Measurements from ENCODE around the gene RNF225. TPM values are rescaled to one million over a fixed set of nuclear protein-coding genes. Genes with fewer than 3 reads are reported as not detected.

RNF225 gene
- polyA plus RNA-seq, 1 experiment, result not detected

DNA sequence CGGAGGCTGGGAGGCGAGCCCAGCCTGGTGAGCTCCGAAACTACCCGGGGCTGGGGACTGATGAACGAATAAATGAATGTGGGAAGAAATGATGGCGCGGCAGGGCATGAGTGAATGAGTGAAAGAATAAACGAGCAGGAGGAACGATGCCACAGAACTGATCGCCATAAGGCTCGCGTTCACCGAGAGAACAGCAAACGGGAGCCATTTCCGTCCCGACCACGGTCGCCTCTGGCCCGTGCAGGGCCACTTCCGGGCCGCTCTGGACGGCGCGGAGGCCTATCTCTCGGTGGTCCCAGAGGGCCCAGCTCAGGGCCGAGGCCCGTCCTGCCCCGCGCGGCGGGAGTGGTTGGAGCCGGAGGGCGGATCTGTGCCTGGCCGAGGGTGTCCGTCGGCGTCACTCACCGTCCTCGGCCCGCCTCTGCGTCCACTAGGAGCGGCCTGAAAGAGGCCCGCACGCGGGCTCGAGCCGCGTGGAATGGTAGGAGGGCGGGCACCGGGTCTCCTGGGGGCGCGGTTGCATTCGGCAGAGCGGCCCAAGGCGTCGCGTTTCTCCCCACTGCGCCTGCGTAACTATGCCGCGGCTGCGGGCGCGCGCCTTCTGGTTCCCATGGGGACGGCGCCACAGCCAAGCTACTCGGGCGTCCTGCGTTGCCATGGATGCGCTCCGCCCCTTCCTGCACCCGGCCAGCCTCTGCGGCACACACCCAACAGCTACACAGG, 33.0 kb upstream of the RNF225 start, which contains the start of gene ZNF497:
ZNF497 (minus strand) TSS at position 480 of the 723 bp plus-strand sequence. CDS start 5,116 bp downstream, outside the sequence.
- Histone ChIP-seq H3K27ac (ENCODE audit: low read depth, low read length) (peak within 1 kb of the TSS; percentile 97), H3K27me3 (ENCODE audit: control insufficient read depth, insufficient read depth, low read length) (peaks cover 6% of the 10 kb centered on the region), H3K9me3 (ENCODE audit: control insufficient read depth, insufficient read depth, low read length) (peaks cover 7% of the 10 kb centered on the region; the same call in 1 of the 2 replicates), H3K4me3 (ENCODE audit: low read depth, low read length) (peak within 1 kb of the TSS; percentile 77)
- TF ChIP-seq, protein P1, sequence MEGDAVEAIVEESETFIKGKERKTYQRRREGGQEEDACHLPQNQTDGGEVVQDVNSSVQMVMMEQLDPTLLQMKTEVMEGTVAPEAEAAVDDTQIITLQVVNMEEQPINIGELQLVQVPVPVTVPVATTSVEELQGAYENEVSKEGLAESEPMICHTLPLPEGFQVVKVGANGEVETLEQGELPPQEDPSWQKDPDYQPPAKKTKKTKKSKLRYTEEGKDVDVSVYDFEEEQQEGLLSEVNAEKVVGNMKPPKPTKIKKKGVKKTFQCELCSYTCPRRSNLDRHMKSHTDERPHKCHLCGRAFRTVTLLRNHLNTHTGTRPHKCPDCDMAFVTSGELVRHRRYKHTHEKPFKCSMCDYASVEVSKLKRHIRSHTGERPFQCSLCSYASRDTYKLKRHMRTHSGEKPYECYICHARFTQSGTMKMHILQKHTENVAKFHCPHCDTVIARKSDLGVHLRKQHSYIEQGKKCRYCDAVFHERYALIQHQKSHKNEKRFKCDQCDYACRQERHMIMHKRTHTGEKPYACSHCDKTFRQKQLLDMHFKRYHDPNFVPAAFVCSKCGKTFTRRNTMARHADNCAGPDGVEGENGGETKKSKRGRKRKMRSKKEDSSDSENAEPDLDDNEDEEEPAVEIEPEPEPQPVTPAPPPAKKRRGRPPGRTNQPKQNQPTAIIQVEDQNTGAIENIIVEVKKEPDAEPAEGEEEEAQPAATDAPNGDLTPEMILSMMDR (IDR thresholded peaks at IDR 0.05; ENCODE audit: low read depth, low read length), result no peak; the same call in 1 of the 2 replicates
- peak; percentile 88 for DNase-seq (ENCODE audit: low read depth, low spot score)
- ChIA-PET CTCF (interaction anchor here (0.6 kb wide), 1 partner anchor 44 kb away, joined by 4 read pairs; no protein-coding TSS in a partner anchor), POLR2A (interaction anchor here (0.5 to 2.3 kb wide), 18 partner anchors 8 to 198 kb away, joined by 3 to 17 read pairs (median 4); partner anchors contain the start of genes ERVK3-1, RPS5, UBE2M and ZBTB45)

DNA sequence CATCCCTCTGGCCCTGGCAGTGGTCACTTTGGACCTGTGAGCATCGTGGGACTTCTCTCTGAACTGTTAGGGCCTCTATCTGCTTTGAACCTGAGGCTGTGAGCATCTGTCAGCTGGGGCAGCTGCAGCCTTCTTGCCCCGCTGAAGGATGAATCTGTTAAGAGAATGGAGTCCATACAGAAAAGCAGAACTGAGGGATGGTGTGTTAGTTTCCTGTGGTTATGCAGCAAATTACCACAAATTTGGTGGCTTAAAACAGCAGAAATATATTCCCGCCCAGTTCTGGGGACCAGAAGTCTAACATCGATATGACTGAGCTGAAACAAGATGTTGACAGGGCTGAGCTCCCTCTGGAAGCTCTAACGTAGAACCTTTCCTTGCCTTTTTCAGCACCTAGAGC, 31.3 kb upstream of the RNF225 start:
- TF ChIP-seq, protein P1 (IDR thresholded peaks at IDR 0.05; ENCODE audit: low read depth, low read length), result no peak
- CTCF ChIA-PET, result interaction anchor here (0.5 to 0.9 kb wide), 2 partner anchors 155 to 445 kb away, joined by 3 read pairs; partner anchors contain the start of gene ZBTB45
- no peak for DNase-seq (ENCODE audit: low read depth, low spot score)
- POLR2A ChIA-PET, result no interaction called here
- peaks cover 22% of the 10 kb centered on the region; the same call in 1 of the 2 replicates for H3K9me3 ChIP-seq (ENCODE audit: control insufficient read depth, insufficient read depth, low read length)
- H3K4me3 ChIP-seq (ENCODE audit: low read depth, low read length), result no peak overlapping the region
- H3K27me3 ChIP-seq (ENCODE audit: control insufficient read depth, insufficient read depth, low read length), result peaks cover 2% of the 10 kb centered on the region
- no peak overlapping the region for H3K27ac ChIP-seq (ENCODE audit: low read depth, low read length)

DNA sequence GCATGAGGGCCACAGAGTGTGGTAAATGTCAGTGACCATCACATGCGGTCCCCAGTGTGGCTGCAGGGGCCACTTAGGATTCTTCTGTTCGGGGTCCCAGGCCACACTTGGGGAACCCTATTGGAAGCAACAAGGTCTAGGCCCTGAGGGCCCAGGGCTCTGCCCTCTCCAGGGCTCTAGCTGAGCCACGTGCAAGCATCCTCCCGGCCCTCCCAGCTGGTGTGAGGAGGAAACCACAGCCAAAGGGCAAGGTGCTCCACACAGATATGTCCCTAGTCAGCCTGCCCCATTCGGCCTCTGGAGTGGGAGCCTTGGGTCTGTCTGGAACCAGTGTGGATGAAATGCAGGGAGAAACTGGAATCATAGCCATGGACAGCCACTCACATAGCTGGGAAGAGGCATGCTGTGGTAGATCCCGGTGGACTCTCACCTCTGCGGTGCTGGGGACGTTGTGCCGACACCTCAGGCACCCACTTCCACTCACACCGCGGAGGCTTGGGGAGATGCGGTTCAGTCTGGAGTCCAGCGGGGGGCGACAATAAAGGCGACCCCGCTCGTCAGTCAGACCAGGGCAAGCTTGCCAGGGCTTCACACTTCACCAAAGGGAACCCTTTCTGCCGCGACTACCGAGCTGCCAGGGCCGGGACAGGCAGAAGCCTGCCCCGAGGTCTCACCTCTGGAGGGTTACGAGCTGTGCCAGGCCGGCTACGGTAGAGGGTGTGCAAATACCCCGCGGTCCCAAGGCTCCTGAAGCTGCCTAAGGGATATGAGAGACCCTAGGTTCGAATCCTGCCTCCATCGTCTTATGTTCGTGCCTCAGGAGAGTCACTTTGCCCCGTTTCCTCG, 28.6 kb upstream of the RNF225 start:
- no peak overlapping the region for H3K4me3 ChIP-seq (ENCODE audit: low read depth, low read length)
- H3K9me3 ChIP-seq (ENCODE audit: control insufficient read depth, insufficient read depth, low read length), result peaks cover 24% of the 10 kb centered on the region; the same call in 1 of the 2 replicates
- ChIA-PET CTCF (no interaction called here), POLR2A (no interaction called here)
- DNase-seq (ENCODE audit: low read depth, low spot score), result no peak
- no peak overlapping the region for H3K27ac ChIP-seq (ENCODE audit: low read depth, low read length)
- TF ChIP-seq, protein P1 (IDR thresholded peaks at IDR 0.05; ENCODE audit: low read depth, low read length), result no peak
- peaks cover 2% of the 10 kb centered on the region for H3K27me3 ChIP-seq (ENCODE audit: control insufficient read depth, insufficient read depth, low read length)

DNA sequence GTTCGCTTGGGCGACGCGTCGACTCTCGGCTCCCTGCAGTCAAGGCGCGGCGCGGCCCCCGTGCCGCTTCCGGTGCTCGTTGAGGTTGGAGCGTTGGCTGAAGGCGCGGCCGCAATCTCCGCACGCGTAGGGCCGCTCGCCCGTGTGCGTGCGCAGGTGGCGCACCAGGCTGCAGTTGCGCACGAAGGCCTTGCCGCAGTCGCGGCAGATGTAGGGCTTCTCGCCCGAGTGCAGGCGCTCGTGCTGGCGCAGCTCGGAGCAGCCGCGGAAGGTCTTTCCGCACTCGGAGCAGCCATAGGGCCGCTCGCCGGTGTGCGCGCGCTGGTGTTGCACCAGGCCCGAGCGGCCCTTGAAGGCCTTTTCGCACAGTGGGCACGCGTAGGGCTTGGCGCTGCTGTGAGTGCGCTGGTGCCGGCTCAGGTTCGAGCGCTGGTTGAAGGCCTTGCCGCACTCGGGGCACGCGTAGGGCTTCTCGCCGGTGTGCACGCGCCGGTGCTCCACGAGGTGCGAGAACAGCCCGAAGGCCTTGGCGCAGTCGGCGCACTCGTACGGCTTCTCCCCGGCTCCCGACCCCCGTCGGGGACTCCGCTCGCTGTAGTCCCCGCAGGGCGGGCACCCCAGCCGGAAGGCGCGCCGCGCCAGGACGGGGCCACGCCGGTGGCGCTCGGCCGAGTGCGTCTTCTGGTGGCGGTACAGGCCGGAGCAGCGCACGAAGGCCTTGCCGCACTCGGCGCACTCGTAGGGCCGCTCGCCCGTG, 27.6 kb upstream of the RNF225 start:
- ChIA-PET POLR2A (no interaction called here), CTCF (no interaction called here)
- H3K4me3 ChIP-seq (ENCODE audit: low read depth, low read length), result no peak overlapping the region
- TF ChIP-seq, protein P1 (IDR thresholded peaks at IDR 0.05; ENCODE audit: low read depth, low read length), result no peak
- no peak for DNase-seq (ENCODE audit: low read depth, low spot score)
- H3K27me3 ChIP-seq (ENCODE audit: control insufficient read depth, insufficient read depth, low read length), result peaks cover 2% of the 10 kb centered on the region
- H3K9me3 ChIP-seq (ENCODE audit: control insufficient read depth, insufficient read depth, low read length), result peaks cover 24% of the 10 kb centered on the region; the same call in 1 of the 2 replicates
- H3K27ac ChIP-seq (ENCODE audit: low read depth, low read length), result no peak overlapping the region
